Measurements from ENCODE around the gene GRIA4. TPM values are rescaled to one million over a fixed set of nuclear protein-coding genes. Genes with fewer than 3 reads are reported as not detected.

Gene GRIA4
- total RNA-seq, result not detected in 2 replicates
- 0.33 TPM for total RNA-seq (2013)
- polyA plus RNA-seq, result not detected in 2 replicates
- polyA minus RNA-seq, result not detected in 2 replicates

DNA sequence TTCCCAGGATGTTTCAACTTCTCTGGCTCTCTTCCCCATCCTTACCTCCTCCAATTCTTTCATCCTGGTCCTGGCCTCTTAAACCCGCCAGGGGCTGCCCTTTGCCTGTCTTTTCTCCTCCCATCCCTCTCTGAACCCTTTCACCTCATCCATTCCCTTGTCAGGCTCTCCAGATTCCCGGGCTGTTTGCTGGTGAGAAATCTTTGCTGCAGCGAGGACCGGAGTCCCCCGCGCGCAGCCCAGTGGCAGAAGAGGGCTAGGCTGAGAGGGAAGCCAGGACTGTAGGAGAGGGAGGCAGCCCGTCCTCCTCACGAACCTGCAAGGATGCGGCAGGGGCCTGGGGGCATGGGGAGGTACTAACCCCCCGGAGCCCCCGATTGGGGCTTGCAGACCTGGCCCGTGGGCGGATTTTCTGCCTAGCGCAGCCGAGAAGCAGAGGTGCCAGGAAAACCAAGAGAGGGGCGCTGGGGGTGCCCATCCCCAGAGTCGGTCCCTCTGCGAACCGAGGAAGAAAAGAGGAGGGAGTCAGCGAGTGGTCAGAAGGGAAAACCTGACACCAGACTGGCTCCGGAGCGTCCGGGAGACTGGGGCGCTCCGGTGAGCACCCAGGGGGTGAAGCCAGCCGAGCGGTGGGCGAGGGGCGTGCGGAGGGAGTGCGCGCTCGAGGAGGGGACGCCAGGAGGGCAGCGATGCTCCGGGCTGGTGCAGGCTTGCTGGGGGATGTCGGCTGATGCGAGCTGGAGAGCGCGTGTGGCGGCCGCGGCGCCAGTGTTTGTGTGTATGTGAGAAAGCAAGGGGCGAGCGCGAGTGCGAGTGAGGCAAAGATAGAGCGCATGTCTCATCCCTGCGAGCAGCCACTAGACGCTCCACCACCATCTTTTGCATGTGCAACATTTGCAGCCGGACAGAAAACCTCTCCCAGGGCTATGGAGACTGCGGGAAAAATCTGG is at the start of gene GRIA4:
Gene GRIA4, plus strand, starts transcription at position 242 of the 950 bp plus-strand sequence. CDS start 925 bp downstream, outside the sequence.
- Histone ChIP-seq H3K36me3 (replicated peaks in 1 of 2; ENCODE audit: control extremely low read depth in 1 of 2, control insufficient read depth in 1 of 2, extremely low read depth in 1 of 2, insufficient read depth in 2 of 2, low read length in 1 of 2) (no peaks in the 10 kb centered on the region), H2AFZ (ENCODE audit: insufficient read depth, low read depth, low read length, poor library complexity, severe bottlenecking) (peak within 1 kb of the TSS; percentile 14), H3K4me1 (ENCODE audit: control insufficient read depth in 2 of 2, insufficient read depth in 2 of 2, low read length in 2 of 2) (peaks cover 0 to 5% of the 10 kb centered on the region in 2 donors), H4K20me1 (ENCODE audit: control insufficient read depth, insufficient read depth, low read length, poor library complexity, severe bottlenecking) (no peaks in the 10 kb centered on the region), H3K27ac (ENCODE audit: low read length in 2 of 2) (no peak within 1 kb of the TSS), H3K79me2 (ENCODE audit: control insufficient read depth, insufficient read depth, low read length) (no peaks in the 10 kb centered on the region), H3K4me3 (ENCODE audit: control extremely low read depth in 1 of 5, extremely low read depth in 1 of 5, insufficient read depth in 1 of 5, low read depth in 2 of 5, low read length in 4 of 5) (no peak within 1 kb of the TSS), H3K9me3 (ENCODE audit: control extremely low read depth in 1 of 3, control insufficient read depth in 2 of 3, insufficient read depth in 1 of 3, low read length in 2 of 3) (no peaks in the 10 kb centered on the region), H3K27me3 (replicated peaks in 1 of 4; ENCODE audit: control extremely low read depth in 1 of 4, control insufficient read depth in 3 of 4, insufficient read depth in 4 of 4, low read length in 3 of 4) (peaks cover 0 to 20% (median 7%) of the 10 kb centered on the region in 4 experiments), H3K4me2 (replicated peaks; ENCODE audit: low read depth, low read length, poor library complexity, severe bottlenecking) (peak within 1 kb of the TSS; percentile 31), H3K9ac (ENCODE audit: low read length) (no peak within 1 kb of the TSS)
- ATAC-seq (ENCODE audit: low read depth) (no peak), DNase-seq (no peak)
- WGBS (ENCODE audit: insufficient coverage), result 6% methylated on average over 44 of the region's 54 CpGs
- Mint-ChIP-seq H3K27ac (no peak within 1 kb of the TSS), H3K4me1 (peaks cover 7% of the 10 kb centered on the region), H3K27me3 (peaks cover 42% of the 10 kb centered on the region), H3K9me3 (ENCODE audit: insufficient read depth) (no peaks in the 10 kb centered on the region), H3K4me3 (no peak within 1 kb of the TSS)
- POLR2A ChIA-PET, result no interaction called here
- intact Hi-C loops (cut with micrococcal nuclease), result no loop called here
- CTCF ChIA-PET, result no interaction called here
- TF ChIP-seq CTCF (IDR thresholded peaks at IDR 0.05) (no peak), EZH2 (IDR thresholded peaks at IDR 0.05; ENCODE audit: borderline replicate concordance, insufficient read depth, low read depth, low read length, poor library complexity, severe bottlenecking) (no peak)

GRCh38 chr11:105573091-105573490 is 36.8 kb upstream of the GRIA4 start:
- no peaks in the 10 kb centered on the region for H3K9me3 ChIP-seq (ENCODE audit: control extremely low read depth in 1 of 3, control insufficient read depth in 2 of 3, insufficient read depth in 1 of 3, low read length in 2 of 3)
- H3K27me3 ChIP-seq (replicated peaks in 1 of 4; ENCODE audit: control extremely low read depth in 1 of 4, control insufficient read depth in 3 of 4, insufficient read depth in 4 of 4, low read length in 3 of 4), result no peaks in the 10 kb centered on the region
- CTCF ChIA-PET, result no interaction called here
- no peak overlapping the region for H3K9ac ChIP-seq (ENCODE audit: low read length)
- no peak overlapping the region for H3K4me2 ChIP-seq (replicated peaks; ENCODE audit: low read depth, low read length, poor library complexity, severe bottlenecking)
- Mint-ChIP-seq H3K9me3 (ENCODE audit: insufficient read depth) (no peaks in the 10 kb centered on the region), H3K4me1 (no peaks in the 10 kb centered on the region), H3K27me3 (no peaks in the 10 kb centered on the region), H3K27ac (no peak overlapping the region), H3K4me3 (no peak overlapping the region)
- TF ChIP-seq EZH2 (IDR thresholded peaks at IDR 0.05; ENCODE audit: borderline replicate concordance, insufficient read depth, low read depth, low read length, poor library complexity, severe bottlenecking) (no peak), CTCF (IDR thresholded peaks at IDR 0.05) (no peak)
- no peaks in the 10 kb centered on the region for H3K4me1 ChIP-seq (ENCODE audit: control insufficient read depth in 2 of 2, insufficient read depth in 2 of 2, low read length in 2 of 2)
- H4K20me1 ChIP-seq (ENCODE audit: control insufficient read depth, insufficient read depth, low read length, poor library complexity, severe bottlenecking), result no peaks in the 10 kb centered on the region
- H3K36me3 ChIP-seq (replicated peaks in 1 of 2; ENCODE audit: control extremely low read depth in 1 of 2, control insufficient read depth in 1 of 2, extremely low read depth in 1 of 2, insufficient read depth in 2 of 2, low read length in 1 of 2), result no peaks in the 10 kb centered on the region
- H3K27ac ChIP-seq (ENCODE audit: low read length in 2 of 2), result no peak overlapping the region
- no peaks in the 10 kb centered on the region for H3K79me2 ChIP-seq (ENCODE audit: control insufficient read depth, insufficient read depth, low read length)
- H3K4me3 ChIP-seq (ENCODE audit: control extremely low read depth in 1 of 5, extremely low read depth in 1 of 5, insufficient read depth in 1 of 5, low read depth in 2 of 5, low read length in 4 of 5), result no peak overlapping the region
- no CpG with 5 or more reads among the region's 3 CpGs for WGBS (ENCODE audit: insufficient coverage)
- intact Hi-C loops (cut with micrococcal nuclease), result no loop called here
- ATAC-seq (ENCODE audit: low read depth) (no peak), DNase-seq (no peak)
- POLR2A ChIA-PET, result no interaction called here
- H2AFZ ChIP-seq (ENCODE audit: insufficient read depth, low read depth, low read length, poor library complexity, severe bottlenecking), result no peak overlapping the region

Measured in B cell (primary cell).